Fibroblast of villous mesenchyme (primary cell): ENCODE measurements around the gene CAPN15. TPM values are rescaled to one million over a fixed set of nuclear protein-coding genes. Genes with fewer than 3 reads are reported as not detected.
A peak's percentile ranks its signal among the peaks of the same experiment; 100 is the strongest.

Experiments used
- DNase-seq: peaks from one replicate; pipeline ENCODE4 v3.0.0-alpha.2; 2010; ENCODE audit warnings: low read depth
- H3K4me3 ChIP-seq: 2 replicates; pipeline ENCODE4 v1.5.1; 2011; ENCODE audit warnings: low read depth, mild to moderate bottlenecking, low read length
- total RNA-seq: library from RNA; depleted of rRNA; stranded (reverse); fragments of >200 nt; gene quantifications from 2 replicates; pipeline ENCODE4 v1.2.3, GENCODE V29; 2012
- TF ChIP-seq, protein P1 (sequence below): IDR thresholded peaks from 2 replicates; pipeline ENCODE4 v1.5.1; 2012; ENCODE audit warnings: low read depth, mild to moderate bottlenecking, low read length; ENCODE audit not compliant: insufficient read depth

The CAPN15 gene
- total RNA-seq, 1 donor = 37.1 TPM

DNA sequence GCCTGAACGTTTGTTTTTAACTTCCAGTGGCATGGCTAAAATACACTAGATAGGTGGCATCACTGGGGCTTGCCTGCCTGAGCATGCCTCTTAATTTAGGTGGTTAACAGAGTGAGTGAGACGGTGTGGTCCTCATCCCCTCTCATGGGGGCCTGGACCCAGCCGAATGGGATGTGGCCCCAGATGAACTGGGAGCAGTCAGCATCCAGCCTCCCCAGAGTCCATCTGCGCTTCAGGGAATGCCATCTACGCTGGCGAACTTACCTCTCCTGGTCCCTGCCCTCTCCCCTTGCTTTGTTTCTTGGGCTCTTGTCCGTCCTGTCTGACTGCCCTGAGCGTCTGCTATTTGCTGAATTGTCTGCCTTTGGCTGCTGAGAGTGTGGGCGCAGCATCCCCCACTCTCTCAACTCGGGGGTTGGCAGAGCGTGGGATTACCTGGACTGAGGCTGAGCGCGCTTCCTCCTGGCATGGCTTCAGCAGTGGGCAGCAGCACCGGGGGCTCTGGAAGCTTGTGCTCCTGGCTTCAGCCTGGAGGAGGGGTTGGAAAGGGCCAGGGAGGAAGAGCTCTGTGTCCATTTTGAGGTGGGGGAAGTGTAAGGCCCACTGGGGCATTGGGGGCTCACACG, 64.5 kb downstream of the CAPN15 start:
- no peak overlapping the region for H3K4me3 ChIP-seq
- TF ChIP-seq, protein P1, sequence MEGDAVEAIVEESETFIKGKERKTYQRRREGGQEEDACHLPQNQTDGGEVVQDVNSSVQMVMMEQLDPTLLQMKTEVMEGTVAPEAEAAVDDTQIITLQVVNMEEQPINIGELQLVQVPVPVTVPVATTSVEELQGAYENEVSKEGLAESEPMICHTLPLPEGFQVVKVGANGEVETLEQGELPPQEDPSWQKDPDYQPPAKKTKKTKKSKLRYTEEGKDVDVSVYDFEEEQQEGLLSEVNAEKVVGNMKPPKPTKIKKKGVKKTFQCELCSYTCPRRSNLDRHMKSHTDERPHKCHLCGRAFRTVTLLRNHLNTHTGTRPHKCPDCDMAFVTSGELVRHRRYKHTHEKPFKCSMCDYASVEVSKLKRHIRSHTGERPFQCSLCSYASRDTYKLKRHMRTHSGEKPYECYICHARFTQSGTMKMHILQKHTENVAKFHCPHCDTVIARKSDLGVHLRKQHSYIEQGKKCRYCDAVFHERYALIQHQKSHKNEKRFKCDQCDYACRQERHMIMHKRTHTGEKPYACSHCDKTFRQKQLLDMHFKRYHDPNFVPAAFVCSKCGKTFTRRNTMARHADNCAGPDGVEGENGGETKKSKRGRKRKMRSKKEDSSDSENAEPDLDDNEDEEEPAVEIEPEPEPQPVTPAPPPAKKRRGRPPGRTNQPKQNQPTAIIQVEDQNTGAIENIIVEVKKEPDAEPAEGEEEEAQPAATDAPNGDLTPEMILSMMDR = no peak
- no peak for DNase-seq

DNA sequence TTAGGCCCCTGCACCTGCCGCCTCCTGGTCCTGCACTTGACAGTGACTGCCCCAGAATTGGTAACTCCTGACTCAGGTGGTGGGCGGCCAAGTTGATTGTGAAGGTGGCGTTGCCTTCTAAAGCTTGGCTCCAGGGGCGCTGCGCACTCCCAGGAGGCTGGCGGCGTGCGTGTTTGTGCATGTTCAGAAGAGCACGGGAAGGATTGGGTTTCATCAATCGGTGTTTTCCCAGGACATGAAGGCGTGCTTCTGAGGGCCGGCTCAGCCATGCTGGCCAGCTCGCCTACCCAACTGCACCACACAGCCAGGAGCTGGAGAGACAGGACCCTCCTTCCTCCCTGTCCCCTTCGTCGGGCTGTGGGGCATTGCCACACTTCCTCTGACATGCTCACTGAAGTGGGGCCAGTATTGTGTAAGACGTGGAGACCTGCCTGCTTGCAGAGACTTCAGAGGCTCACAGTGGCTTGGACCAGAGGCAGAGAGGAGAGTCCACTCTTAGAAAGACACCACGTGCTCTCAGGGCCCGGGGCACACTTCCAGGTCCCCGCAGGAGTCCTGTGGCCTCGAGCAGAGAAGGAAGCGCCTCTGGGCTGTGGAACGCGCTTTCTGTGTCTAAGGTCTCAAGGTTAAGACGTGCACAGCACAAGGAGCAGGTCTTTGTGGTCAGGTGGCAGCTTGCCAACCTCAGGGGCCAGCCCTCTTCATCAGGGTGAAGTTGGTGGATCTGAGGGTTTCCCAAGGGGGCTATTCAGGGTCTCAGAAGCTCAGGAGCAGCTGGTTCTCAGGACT, 65.2 kb downstream of the CAPN15 start:
- peak; percentile 40 for DNase-seq
- TF ChIP-seq, protein P1 = no peak

DNA sequence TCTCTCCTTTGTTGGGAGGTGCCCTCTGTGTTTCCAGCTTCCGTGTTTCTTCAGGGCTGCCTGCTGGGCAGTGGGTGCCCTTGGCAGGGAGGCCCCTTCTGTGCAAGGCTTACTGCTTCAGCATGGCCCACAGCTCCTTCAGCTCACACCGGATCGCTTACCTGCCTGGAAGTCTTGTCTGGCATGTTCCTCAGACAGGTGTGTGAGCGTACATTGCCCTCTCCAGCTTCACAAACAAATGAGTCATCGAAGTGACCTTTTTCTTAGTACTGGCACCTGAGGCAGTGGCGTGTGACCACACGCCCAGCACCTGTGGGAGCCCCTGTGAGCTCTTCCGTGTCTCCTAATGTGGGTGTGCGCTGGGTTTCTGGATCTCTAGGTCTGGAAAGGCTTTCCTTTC, 65.9 kb downstream of the CAPN15 start:
- H3K4me3 ChIP-seq = no peak overlapping the region
- DNase-seq = no peak
- TF ChIP-seq, protein P1 = no peak

More for the DNA sequence above, 65.2 kb downstream of the CAPN15 start:
- H3K4me3 ChIP-seq = no peak overlapping the region

DNA sequence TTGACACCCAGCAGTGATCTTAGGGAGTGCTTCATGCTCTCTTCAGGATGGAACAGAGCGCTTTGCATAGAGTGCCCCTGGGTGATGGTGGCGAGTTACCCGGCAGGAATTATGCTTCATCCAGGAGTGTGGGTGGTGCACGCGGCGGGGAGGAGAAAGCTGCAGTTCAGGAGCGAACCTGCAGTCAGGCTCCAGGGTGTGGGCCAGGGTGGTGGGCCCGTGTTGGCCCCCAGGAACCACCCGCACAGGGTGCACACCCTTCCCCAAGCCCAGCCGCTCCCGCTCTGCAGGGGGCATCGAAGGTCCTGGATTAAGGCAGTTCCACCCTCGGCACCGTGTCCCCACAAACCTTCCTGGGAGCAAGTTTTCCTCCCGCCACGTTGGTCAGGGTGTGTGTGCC, 66.3 kb downstream of the CAPN15 start:
- TF ChIP-seq, protein P1 = no peak
- DNase-seq = no peak
- no peak overlapping the region for H3K4me3 ChIP-seq

DNA sequence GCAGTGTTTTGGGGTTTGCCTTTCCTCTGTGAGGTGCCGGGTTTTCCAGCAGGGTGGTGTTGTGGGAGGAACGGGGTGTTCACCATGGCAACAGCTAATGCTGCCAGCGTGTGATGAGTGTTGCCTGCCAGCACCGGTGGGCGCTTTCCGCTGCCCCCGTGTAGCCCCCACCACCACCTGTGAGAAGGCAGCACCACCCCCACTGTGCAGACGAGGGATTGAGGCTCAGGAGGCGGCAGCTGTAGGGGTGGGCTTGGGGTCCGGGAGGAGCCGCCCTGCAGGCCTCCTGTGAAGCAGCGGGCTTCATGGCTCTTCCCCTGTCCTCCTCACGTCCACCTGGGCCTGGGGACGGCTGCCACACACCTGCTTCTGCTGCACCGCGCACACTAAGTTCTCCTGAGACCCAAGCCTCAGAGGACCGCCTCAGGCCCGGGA, 67.6 kb downstream of the CAPN15 start:
- no peak overlapping the region for H3K4me3 ChIP-seq
- no peak for DNase-seq
- TF ChIP-seq, protein P1 = no peak

DNA sequence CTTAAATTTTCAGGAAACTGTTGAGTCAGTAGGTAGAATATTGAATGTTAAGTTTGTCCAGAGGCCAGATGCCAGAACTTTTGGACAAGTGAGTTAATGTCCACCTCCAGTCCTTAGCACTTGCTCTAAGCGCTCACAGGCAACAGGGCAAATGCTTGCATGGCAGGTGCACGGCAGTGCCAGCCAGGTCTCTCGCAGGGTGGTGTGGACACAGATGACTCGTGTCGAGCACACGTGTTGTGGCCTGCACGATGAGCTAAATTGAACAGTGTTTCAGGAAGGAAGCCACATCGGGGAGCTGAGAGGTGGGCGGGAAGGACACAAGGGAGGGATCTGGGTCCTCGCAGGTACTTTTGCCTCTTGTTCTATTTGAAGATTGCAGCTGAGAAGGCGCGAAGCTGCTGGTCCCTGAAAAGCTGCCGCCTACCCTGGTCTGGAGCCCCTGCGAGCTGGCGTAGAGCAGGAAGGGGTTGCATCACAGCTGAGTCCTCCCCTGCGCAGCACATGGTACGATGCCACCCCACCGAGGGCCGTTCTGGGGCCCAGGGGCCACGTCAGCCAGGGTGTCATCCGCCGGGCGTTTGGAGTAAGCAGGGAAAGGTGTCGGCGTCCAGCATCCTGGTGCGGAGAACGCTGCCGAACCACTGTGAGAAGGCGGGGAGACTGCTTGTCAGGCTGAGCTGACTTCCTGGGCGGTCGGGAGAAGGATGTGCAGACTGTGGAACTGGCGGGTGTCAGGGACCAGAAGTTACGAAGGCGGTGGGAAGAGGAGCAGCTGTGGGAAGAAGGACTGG, 68.6 kb downstream of the CAPN15 start:
- DNase-seq = no peak

More for the DNA sequence above, 68.6 kb downstream of the CAPN15 start:
- H3K4me3 ChIP-seq = no peak overlapping the region
- TF ChIP-seq, protein P1 = no peak
